Activated CD4-positive, alpha-beta T cell treated with anti-CD3 and anti-CD28 coated beads, Interleukin-2, amount 50 U/mL, for 48 hours (primary cell): ENCODE data around the gene SYNE3.

Source experiments
- DNase-seq, 2 experiments: peaks; one replicate each; pipeline ENCODE4 v3.0.0-alpha.2; 2020

Gene SYNE3

DNA sequence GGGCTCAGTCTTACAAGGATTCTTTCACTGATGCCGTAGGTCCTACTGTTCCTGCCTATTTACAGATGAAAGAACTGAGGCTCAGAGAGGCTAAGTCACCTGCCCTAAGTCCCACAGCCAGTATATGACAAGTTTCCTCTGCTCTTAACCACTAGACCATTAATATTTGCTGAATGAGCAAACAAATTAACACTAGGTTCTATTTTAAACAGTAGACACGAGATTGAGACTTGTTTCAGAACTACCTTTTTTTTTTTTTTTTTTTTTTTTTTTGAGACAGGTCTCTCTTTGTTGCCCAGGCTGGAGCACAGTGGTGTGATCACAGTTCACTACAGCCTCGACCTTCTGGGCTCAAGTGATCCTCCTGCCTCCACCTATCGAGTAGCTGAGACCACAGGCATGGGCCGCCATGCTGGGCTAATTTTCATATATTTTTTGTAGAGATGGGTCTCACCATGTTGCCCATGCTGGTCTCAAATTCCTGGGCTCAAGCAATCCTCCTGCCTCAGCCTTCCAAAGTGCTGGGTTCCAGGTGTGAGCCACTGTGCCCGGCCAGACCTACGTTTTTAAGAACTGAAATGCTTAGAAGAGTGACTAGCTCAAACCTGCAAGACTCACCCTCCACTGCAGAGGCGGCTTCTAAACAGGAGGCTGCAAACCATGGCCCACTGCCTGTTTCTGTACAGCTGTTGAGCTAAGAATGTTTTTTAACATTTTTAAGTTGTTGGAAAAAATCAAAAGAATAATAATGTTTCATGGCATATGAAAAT, 12.9 kb downstream of the SYNE3 start:
- DNase-seq, result no peak

DNA sequence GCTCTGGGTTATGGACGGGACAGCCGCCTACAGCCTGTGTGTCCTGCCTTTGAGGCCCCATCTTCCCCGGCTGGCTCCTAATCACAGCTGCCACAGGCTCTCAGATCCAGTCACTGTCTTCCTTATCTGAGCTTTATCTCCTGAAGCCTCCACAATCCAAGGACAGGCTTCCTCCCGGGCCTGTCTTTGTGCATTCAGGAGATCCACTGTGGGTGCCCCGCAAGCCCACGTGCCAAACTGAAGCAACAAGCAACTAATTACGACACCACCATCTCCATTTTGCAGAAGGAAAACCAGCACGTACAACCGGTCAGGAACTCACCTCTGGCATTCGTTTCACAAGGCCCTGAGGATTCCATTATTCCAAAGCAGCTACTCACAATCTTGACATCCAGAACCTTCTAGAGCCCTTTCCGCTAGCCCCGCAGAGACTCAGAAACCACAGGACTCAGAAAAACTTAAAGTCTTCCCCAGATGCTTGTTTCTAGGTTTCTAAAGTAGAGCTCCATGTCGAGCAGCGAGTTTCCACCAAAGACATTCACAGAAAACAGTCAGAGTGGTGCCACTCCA, 14.0 kb downstream of the SYNE3 start:
- no peak for DNase-seq

DNA sequence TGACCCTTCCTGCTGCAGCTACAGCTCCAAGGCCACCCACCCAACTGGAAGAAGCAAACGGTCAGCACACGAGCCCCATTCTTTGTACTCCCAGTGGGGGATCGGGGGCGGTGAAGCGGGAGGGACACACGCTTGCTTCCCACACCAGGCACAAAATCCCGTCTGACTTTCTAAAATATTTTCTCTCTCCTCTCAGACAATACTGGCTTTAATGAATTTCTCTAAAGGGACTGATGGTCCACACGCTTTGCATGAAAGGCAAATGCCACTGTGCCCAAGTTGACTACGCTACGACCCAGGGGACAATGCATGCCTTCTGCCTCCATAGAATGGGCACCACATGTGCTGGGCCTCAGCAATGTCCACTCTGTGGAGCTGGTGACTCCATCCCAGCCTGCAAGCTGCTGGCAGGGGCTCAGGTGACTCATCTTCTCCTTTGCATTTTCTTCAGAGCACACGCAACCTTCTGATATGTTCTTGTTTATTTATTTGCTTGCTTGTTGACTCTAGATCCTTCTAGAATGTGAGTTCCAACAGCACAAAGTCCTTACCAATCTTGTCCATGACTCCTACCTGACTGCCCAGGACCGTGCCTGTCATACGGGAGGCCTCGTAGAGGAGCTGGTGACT, 15.6 kb downstream of the SYNE3 start:
- no peak for DNase-seq

DNA sequence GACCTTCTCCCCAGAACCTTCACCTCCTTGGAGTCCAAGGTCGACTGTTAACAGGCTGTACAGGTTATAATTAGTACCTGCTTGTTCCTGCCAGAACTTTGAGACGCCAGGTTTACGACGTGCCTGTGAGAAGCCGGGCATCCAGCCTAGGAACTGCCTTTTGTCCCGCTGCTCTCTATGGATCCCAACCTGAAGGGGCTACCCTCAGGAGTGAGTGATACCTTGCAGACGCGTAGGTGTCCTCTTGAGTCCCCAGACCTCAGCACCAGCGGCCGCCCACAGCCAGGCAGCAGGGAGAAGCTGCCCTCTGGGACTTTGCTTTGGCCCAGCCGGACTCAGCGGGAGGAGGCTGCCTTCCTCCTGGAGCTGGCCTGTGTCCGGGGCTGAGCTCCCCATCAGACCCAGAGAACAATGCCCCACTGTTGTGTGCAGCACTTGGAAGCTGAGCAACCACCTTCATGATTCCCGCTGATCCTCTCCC, 16.2 kb downstream of the SYNE3 start:
- DNase-seq, result no peak

- DNase-seq, result no peak
Observed at GRCh38 chr14:95499354-95499750, 17.1 kb downstream of the SYNE3 start.

DNA sequence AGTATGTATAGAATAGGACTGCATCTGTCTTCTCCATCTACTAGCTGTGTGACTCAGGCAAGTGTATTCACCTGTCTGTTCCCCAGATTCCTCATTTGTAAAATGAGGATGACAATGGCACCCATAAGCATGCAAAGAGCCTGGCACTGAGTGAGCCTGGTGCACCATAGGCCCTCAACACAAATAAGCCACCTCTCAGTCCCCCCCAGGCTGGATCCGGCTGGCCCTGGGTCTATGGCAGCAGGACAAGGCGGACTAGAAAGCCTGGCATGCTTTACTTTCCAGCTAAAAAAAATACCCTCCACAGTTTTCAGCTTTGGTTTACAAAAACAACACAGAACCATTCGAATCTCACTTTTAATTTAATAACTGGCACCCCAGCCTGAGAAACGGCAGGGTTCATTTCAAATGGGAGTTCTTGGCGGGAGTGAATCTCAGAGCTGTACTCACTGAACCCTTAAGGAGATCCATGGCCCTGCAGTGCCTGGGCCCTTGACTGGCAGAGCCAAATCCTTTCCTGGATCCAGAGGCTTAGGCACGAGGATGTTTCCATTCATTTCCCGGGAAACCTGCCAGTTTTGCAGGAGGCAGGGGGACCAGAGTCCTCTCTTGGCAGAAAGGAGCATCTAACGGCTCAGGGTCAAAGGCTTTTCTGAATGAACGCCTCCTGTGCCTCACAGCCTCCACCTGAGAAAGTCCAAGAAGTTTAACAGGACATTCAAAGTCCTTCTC, 17.7 kb downstream of the SYNE3 start:
- DNase-seq, result no peak

DNA sequence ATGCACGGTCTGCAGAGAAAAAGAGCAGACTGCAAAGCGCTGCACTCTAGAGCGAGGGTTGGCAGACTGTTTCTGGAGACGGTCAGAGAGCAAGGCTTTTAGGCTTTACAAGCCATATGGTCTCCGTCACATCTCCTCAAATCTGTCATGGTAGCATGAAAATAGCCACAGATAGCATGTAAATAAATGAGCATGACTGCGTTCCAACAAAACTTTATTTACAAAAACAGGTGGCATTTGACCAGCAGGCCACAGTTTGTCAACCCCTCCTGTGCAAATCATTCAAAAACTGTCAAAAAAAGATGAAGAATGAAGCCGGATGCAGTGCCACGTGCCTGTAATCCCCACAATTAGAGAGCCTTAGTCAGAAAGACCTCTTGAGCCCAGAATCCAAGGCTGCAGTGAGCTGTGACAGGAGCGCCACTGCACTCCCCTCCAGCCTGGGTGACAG, 18.9 kb downstream of the SYNE3 start:
- DNase-seq, result no peak

DNA sequence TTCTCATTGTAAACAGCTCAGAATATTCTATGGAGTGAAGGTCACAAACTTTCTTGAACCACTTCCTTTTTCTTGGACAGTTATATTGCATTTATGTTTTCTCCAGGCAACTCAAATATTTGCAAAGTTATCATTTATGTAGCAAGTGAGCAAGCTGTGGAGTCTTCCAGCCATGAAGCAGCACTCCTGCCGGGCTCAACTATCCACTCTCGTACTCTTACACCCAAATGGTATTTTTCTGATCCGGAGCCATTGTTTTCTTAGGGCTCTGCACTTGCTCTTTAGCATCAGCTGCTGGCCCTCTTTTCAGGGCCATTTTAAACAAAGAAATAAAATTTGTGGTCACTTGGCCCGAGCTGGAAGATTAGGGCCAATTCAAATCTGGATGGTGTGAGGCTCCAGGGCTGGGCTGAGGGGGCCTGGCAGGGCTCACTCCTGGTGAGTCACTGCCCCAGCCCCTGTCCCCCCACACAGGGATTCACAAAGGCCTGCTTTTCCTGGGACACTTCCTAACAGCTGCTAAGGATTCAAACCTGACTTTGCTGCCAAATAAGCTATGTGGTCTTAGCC, 19.7 kb downstream of the SYNE3 start:
- DNase-seq, result no peak

GRCh38 chr14:95496111-95496681, 20.3 kb downstream of the SYNE3 start:
- no peak for DNase-seq

DNA sequence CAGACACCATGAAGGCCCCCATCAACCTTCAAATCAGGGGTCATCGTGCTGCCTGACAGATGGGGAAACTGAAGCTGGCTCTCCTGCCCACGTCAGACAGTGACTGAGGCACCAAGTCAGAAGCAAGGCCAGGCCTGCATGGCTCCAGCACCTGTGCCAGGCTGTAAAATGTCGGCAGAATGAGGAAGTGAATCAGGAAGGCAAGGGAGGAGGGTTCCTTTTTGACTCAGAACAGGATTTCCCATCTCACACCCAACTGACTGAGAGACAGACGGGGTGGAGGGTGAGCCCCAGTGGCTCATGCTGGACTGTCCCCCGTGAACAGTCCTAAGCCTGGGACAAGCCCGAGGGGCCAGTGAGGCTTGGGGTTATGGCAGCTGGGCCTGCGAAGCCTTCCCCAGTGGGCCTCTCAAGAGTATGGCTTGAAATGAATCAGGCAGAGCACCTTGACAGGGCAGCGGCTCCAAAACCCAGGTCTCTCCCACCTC, 20.9 kb downstream of the SYNE3 start:
- peak in 1 of 2 experiments; percentile 41 for DNase-seq

DNA sequence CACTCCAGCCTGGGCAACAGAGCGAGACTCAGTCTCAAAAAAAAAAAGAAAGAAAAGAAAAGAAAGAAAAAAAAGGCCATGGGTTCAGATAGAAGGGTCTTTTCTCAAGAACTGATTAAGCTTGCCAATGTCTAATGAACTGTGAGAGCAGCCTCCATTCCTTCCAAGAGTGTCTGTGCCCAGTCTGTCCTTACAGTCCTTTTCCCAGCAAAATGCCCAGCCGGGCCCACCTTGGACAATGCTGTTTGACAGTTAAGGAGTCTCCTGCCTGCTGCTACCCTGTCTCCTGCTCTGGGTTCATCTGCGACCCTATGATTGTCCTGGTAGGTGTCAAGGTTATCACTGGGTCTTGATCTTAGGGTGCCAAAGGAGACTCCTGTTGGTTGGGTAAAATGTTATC, 21.4 kb downstream of the SYNE3 start:
- DNase-seq, result no peak

DNA sequence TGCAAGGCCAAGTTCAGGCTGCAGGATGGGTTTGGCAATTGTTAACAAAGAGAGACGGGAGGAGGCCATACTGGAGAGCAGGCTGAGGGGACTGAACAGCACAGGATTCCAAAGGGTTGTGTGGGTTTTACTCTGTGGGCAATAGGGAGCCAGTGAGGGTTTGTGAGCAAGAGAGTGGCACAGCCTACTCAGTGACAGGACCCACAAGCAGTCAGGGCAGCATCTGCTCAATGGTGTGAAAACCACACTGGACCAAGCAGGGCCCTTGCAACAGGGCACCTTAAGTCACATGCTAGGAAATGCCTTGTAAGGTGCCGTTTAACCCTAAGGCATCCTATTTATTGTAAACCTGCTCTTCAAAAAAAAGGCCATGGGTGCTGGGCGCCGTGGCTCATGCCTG, 22.0 kb downstream of the SYNE3 start:
- DNase-seq, result no peak

GRCh38 chr14:95493976-95494375, 22.5 kb downstream of the SYNE3 start:
- DNase-seq, result no peak

GRCh38 chr14:95493503-95493902, 22.9 kb downstream of the SYNE3 start:
- no peak for DNase-seq

DNA sequence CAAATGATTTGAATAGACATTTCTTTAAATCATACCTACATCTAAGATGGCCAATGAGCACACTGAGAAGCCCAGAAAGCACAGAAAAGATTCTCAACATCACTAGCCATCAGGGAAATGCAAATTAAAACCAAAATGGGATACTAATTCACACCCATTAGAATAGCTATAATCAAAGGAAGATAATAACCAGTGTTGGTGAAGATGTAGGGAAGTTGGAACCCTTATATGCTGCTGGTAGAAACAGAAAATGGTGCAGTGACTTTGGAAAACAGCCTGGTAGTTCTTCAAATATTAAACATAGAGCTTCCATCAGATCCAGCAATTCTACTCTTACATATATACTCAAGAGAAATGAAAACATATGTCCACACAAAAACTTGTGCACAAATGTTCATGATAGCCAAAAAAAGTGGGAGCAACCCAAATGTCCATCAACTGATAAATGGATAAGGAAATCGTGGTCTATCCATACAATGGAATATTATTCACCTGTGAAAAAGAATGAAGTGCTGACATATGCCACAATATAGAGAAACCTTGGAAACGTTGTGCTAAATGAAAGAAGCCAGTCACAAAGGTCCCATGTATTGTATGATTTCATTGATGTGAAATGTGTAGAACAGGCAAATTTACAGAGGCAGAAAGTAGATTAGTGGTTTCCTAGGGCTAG, 24.4 kb downstream of the SYNE3 start:
- no peak for DNase-seq

DNA sequence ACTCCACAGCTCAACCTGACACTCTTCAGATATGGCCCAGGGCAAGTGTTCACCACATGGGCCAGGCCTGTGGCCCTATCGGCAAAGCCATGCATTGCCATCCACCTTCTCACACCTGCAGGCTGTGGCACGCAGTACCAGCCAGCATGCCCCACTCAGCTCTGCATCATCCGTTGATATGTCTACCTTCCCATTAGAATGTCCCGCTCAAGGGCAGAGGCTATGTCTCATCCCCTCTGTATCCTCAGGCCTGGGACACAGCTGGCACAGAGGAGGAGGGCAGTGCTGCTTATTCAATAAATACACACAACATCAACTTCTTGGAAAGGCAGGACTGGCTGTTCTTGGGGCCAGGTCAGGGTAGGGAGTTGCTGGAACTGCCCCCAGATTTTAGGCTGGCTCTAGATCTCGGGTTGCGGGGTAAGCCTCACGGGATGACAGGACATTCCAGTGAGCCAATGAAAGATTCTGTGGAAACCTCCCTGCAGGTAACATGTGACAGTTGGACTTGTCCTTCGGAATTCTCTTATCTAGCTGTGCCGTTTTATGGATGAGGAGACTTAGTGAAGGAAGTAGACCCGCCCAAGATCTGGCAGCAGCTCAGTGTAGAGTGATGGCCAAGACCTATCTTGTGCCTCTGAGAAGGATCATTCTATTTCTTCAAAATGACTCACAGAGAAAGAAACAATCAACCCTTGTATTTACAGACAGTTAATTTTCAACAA, 25.6 kb downstream of the SYNE3 start:
- DNase-seq, result no peak

- DNase-seq, result no peak
Observed at GRCh38 chr14:95490138-95490509, 26.3 kb downstream of the SYNE3 start.

GRCh38 chr14:95489214-95490137, 27.0 kb downstream of the SYNE3 start:
- no peak for DNase-seq

DNA sequence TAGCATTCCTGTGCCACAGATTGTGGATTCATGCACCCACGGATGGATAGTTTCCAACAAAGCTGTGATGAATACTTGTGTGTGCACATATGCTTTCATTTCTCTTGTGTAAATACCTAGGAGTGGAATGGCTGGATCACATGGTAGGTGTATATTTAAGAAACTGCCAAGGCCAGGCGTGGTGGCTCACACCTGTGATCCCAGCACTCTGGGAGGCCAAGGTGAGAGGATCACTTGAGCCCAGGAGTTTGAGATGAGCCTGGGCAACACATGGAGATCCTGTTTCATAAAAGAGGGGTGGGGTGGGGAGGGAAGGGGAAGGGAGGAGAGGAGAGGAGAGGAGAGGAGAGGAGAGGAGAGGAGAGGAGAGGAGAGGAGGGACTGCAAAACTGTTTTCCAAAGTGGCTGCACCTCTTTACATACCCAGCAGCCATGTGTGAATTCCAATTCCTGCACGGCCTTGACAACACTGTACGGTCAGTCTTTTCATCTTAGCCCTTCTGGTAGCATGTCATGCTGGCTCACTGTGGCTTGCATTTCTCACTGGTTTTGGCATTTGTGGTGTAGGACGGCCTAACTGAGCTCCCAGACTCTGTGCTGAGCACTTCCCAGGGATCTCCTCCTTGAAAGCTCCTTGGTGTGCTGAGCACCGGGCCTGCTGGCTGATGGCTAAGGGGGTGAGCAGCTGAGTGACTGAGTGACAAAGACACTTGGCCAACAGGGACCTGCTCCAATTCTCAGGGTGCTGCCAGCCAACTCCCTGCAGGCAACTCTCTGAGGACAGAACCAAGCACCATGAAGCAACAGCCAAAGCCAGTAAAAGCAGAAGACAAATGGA, 27.9 kb downstream of the SYNE3 start:
- no peak for DNase-seq
